SK-N-SH (cell line): ENCODE measurements around the gene GALNT13. TPM values are rescaled to one million over a fixed set of nuclear protein-coding genes. Genes with fewer than 3 reads are reported as not detected.

ENCODE experiments used
- CTCF ChIA-PET: fragments of 300-600, 350-600 bp; formaldehyde crosslinking; extraction: SDS; loops from one replicate; lab custom pipeline; 2021; lab: Yijun Ruan, JAX
- POLR2A ChIA-PET: fragments of 350-600 bp; sonication (Branson Sonifier 250); formaldehyde crosslinking; extraction: SDS; loops from one replicate; lab custom pipeline; 2020; ENCODE audit warnings: antibody characterized with exemption, inconsistent platforms; lab: Yijun Ruan, JAX
- DNase-seq: peaks from one replicate; pipeline ENCODE4 v3.0.0; 2012
- H2AFZ ChIP-seq: fragments of 200-600 bp; sonication (generic); 2 replicates; pipeline ENCODE4 v1.8.1; 2016; ENCODE audit warnings: antibody characterized with exemption, mild to moderate bottlenecking, low read depth
- H3F3A ChIP-seq: fragments of 200-600 bp; sonication (generic); replicated peaks from 2 replicates; pipeline ENCODE3; 2016; ENCODE audit warnings: antibody characterized with exemption, mild to moderate bottlenecking; ENCODE audit not compliant: insufficient read depth
- H3K27ac ChIP-seq, 2 experiments: fragments of 200-500 bp in 1 of 2; fragments of 200-600 bp in 1 of 2; sonication (Bioruptor generic) in 1 of 2; sonication (generic), shearing (Covaris generic) in 1 of 2; 2 replicates each; pipeline versions ENCODE4 v1.5.1 to v1.6.1; 2014 to 2016; ENCODE audit warnings: low read depth in 2 of 2, inconsistent platforms in 1 of 2, low read length in 1 of 2, mild to moderate bottlenecking in 1 of 2, mixed read lengths in 1 of 2
- H3K27me3 ChIP-seq: fragments of 200-600 bp; sonication (generic), shearing (Covaris generic); 2 replicates; pipeline ENCODE4 v1.6.1; 2016; ENCODE audit warnings: mixed run types; ENCODE audit not compliant: insufficient read depth
- H3K36me3 ChIP-seq, 2 experiments: fragments of 200-500 bp in 1 of 2; fragments of 200-600 bp in 1 of 2; sonication (Bioruptor generic) in 1 of 2; sonication (generic) in 1 of 2; replicated peaks in 1 of 2; 2 replicates each; pipeline versions ENCODE3 to v1.5.1; 2014 to 2016; ENCODE audit warnings: low read length in 1 of 2, mild to moderate bottlenecking in 1 of 2; ENCODE audit not compliant: insufficient read depth in 2 of 2, control insufficient read depth in 1 of 2
- H3K4me1 ChIP-seq, 2 experiments: fragments of 200-500 bp in 1 of 2; fragments of 200-600 bp in 1 of 2; sonication (Bioruptor generic) in 1 of 2; sonication (generic), shearing (Covaris generic) in 1 of 2; 2 replicates each; pipeline versions ENCODE4 v1.5.1 to v1.6.1; 2014 to 2016; ENCODE audit warnings: low read depth in 1 of 2, low read length in 1 of 2, mixed run types in 1 of 2; ENCODE audit not compliant: insufficient read depth in 2 of 2, control insufficient read depth in 1 of 2
- H3K4me2 ChIP-seq: fragments of 200-600 bp; sonication (generic), shearing (Covaris generic); 2 replicates; pipeline ENCODE4 v1.6.1; 2017; ENCODE audit warnings: mixed run types
- H3K4me3 ChIP-seq, 2 experiments: fragments of 200-500 bp in 1 of 2; fragments of 200-600 bp in 1 of 2; sonication (Bioruptor generic) in 1 of 2; sonication (generic), shearing (Covaris generic) in 1 of 2; 2 replicates each; pipeline versions ENCODE4 v1.5.1 to v1.8.1; 2014 to 2016; ENCODE audit warnings: low read depth in 2 of 2, inconsistent platforms in 1 of 2, low read length in 1 of 2, mild to moderate bottlenecking in 1 of 2, mixed read lengths in 1 of 2, moderate library complexity in 1 of 2
- H3K79me2 ChIP-seq: fragments of 200-600 bp; sonication (generic); 2 replicates; pipeline ENCODE4 v1.8.1; 2017; ENCODE audit warnings: mild to moderate bottlenecking; ENCODE audit not compliant: insufficient read depth
- H3K9ac ChIP-seq: fragments of 200-600 bp; sonication (generic); 2 replicates; pipeline ENCODE4 v1.6.1; 2017; ENCODE audit warnings: mixed run types
- H3K9me2 ChIP-seq: fragments of 200-600 bp; sonication (generic); 2 replicates; pipeline ENCODE4 v1.6.1; 2017; ENCODE audit warnings: mixed run types
- H3K9me3 ChIP-seq: fragments of 200-600 bp; sonication (generic); 2 replicates; pipeline ENCODE4 v1.6.1; 2017; ENCODE audit warnings: mixed run types, mild to moderate bottlenecking, moderate library complexity
- H4K20me1 ChIP-seq: fragments of 200-600 bp; sonication (generic); 2 replicates; pipeline ENCODE4 v1.6.1; 2017; ENCODE audit warnings: mild to moderate bottlenecking, mixed run types; ENCODE audit not compliant: insufficient read depth
- EP300 ChIP-seq, 2 experiments: IDR thresholded peaks; 2 replicates each; pipeline versions ENCODE4 v1.4.0 to v1.6.1; 2012; ENCODE audit warnings: borderline replicate concordance in 1 of 2, low read depth in 1 of 2, low read length in 1 of 2
- FOXJ3 ChIP-seq: sonication (generic); formaldehyde crosslinking; IDR thresholded peaks from 2 replicates; pipeline ENCODE4 v1.5.1; 2020; ENCODE audit warnings: mild to moderate bottlenecking, missing genetic modification reagents
- JUND ChIP-seq: IDR thresholded peaks from 2 replicates; pipeline ENCODE4 v1.4.0; 2012
- NFIC ChIP-seq: IDR thresholded peaks from 2 replicates; pipeline ENCODE4 v1.4.0; 2012; ENCODE audit warnings: borderline replicate concordance
- POLR2AphosphoS5 ChIP-seq: IDR thresholded peaks from 2 replicates; pipeline ENCODE4 v1.6.1; 2012; ENCODE audit warnings: low read depth, low read length
- SIN3A ChIP-seq: IDR thresholded peaks from 2 replicates; pipeline ENCODE4 v1.6.1; 2012; ENCODE audit warnings: low read depth, mild to moderate bottlenecking, low read length, moderate library complexity, borderline replicate concordance
- SMC3 ChIP-seq: IDR thresholded peaks from 2 replicates; pipeline ENCODE4 v1.6.1; 2012; ENCODE audit warnings: low read depth, low read length, improper control_type of control experiment
- TAF1 ChIP-seq: IDR thresholded peaks from 2 replicates; pipeline ENCODE4 v1.6.1; 2012; ENCODE audit warnings: low read depth, mild to moderate bottlenecking, low read length, moderate library complexity, borderline replicate concordance
- TCF12 ChIP-seq: IDR thresholded peaks from 2 replicates; pipeline ENCODE4 v1.4.0; 2012
- WGBS: methylation state at CpG from one replicate; pipeline ENCODE4 v1.1.6; 2017; ENCODE audit warnings: low lambda C conversion rate; 5-methylcytosine and 5-hydroxymethylcytosine counted together
- polyA plus RNA-seq, 3 experiments: library from polyadenylated mRNA; depleted of rRNA; stranded (reverse); fragments of >200 nt; gene quantifications; 2 replicates each; pipeline ENCODE4 v1.2.3, GENCODE V29; 2012
- TF ChIP-seq, protein P1 (sequence below): IDR thresholded peaks from 2 replicates; pipeline ENCODE4 v1.4.0; 2012; ENCODE audit warnings: low read depth, borderline replicate concordance
- TF ChIP-seq, protein P2 (sequence below): IDR thresholded peaks from 2 replicates; pipeline ENCODE4 v1.6.1; 2012; ENCODE audit warnings: mild to moderate bottlenecking, low read depth, low read length, moderate library complexity
- TF ChIP-seq, protein P3 (sequence below): IDR thresholded peaks from 2 replicates; pipeline ENCODE4; 2012

The GALNT13 gene
- polyA plus RNA-seq, 1 of the 3 experiments (the other 2 are of a cell fraction), result 0.33 TPM

DNA sequence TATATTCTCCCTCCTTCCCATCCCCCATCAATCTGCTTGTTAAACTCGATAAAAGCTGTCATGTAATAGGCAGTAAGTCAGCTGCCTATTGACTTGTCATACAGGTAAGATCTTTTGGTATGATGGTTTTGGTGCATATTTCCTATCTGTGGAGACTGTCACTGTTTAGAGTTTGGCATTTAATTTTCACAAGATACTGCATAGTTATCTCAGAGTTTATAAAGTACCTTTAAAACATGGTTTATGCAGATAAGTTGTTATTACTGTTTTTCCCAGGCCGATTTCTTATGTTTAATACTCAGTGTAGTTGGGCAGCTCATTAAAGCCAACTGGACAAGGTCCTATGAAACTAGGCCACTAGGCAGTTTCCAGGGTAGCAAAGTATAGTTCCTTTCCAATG lies 222.1 kb downstream of the GALNT13 start:
- ChIA-PET CTCF (no interaction called here), POLR2A (no interaction called here)

DNA sequence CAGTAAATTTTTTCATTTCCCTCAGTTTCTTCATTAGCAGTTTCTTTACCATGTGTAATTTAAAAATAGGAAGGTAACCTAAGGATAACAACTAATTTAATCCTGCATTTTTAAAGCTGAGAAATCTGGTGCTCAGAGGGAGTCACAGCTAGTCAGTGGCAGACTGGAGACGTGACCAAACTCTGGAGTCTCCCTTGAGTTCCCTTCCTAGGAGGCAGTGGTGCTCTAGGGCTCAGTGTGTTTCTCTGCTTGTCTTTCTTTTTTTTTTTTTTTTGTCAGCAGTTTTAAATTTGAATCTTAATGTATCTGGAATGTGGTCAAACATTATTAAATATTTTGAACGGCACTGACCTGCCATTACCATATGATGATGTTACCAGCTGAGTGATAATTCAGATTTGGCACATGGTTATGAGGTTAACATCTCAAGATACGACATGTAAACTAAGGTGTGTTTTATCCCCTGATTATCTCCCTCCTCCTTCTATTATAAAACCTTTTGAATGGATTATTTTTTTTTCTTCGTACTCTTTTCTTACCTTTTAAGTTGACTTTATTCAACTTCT lies 226.2 kb downstream of the GALNT13 start:
- no peaks in the 10 kb centered on the region for H3K79me2 ChIP-seq
- WGBS, result 52% methylated on average over 4 of the region's 4 CpGs
- H3K9me3 ChIP-seq, result no peaks in the 10 kb centered on the region
- H3K9ac ChIP-seq, result no peak overlapping the region
- H3K27me3 ChIP-seq, result no peaks in the 10 kb centered on the region
- no peak overlapping the region for H3K4me2 ChIP-seq
- H3K4me3 ChIP-seq, result no peak overlapping the region
- no peaks in the 10 kb centered on the region for H3K36me3 ChIP-seq
- H3K4me1 ChIP-seq, result no peaks in the 10 kb centered on the region; a peak in 2 of 4 replicates
- POLR2A ChIA-PET, result no interaction called here
- H3F3A ChIP-seq, result no peaks in the 10 kb centered on the region
- TF ChIP-seq NFIC, result no peak
- no peak for TF ChIP-seq POLR2AphosphoS5
- no peak for TF ChIP-seq TCF12
- no peak for TF ChIP-seq SIN3A
- TF ChIP-seq SMC3, result no peak
- TF ChIP-seq, protein P1, sequence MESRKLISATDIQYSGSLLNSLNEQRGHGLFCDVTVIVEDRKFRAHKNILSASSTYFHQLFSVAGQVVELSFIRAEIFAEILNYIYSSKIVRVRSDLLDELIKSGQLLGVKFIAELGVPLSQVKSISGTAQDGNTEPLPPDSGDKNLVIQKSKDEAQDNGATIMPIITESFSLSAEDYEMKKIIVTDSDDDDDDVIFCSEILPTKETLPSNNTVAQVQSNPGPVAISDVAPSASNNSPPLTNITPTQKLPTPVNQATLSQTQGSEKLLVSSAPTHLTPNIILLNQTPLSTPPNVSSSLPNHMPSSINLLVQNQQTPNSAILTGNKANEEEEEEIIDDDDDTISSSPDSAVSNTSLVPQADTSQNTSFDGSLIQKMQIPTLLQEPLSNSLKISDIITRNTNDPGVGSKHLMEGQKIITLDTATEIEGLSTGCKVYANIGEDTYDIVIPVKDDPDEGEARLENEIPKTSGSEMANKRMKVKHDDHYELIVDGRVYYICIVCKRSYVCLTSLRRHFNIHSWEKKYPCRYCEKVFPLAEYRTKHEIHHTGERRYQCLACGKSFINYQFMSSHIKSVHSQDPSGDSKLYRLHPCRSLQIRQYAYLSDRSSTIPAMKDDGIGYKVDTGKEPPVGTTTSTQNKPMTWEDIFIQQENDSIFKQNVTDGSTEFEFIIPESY, result no peak
- TF ChIP-seq JUND, result no peak
- TF ChIP-seq FOXJ3 (CRISPR knock-in tag), result no peak
- TF ChIP-seq, protein P2, sequence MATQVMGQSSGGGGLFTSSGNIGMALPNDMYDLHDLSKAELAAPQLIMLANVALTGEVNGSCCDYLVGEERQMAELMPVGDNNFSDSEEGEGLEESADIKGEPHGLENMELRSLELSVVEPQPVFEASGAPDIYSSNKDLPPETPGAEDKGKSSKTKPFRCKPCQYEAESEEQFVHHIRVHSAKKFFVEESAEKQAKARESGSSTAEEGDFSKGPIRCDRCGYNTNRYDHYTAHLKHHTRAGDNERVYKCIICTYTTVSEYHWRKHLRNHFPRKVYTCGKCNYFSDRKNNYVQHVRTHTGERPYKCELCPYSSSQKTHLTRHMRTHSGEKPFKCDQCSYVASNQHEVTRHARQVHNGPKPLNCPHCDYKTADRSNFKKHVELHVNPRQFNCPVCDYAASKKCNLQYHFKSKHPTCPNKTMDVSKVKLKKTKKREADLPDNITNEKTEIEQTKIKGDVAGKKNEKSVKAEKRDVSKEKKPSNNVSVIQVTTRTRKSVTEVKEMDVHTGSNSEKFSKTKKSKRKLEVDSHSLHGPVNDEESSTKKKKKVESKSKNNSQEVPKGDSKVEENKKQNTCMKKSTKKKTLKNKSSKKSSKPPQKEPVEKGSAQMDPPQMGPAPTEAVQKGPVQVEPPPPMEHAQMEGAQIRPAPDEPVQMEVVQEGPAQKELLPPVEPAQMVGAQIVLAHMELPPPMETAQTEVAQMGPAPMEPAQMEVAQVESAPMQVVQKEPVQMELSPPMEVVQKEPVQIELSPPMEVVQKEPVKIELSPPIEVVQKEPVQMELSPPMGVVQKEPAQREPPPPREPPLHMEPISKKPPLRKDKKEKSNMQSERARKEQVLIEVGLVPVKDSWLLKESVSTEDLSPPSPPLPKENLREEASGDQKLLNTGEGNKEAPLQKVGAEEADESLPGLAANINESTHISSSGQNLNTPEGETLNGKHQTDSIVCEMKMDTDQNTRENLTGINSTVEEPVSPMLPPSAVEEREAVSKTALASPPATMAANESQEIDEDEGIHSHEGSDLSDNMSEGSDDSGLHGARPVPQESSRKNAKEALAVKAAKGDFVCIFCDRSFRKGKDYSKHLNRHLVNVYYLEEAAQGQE, result no peak
- TF ChIP-seq, protein P3, sequence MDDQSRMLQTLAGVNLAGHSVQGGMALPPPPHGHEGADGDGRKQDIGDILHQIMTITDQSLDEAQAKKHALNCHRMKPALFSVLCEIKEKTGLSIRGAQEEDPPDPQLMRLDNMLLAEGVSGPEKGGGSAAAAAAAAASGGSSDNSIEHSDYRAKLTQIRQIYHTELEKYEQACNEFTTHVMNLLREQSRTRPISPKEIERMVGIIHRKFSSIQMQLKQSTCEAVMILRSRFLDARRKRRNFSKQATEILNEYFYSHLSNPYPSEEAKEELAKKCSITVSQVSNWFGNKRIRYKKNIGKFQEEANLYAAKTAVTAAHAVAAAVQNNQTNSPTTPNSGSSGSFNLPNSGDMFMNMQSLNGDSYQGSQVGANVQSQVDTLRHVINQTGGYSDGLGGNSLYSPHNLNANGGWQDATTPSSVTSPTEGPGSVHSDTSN, result no peak
- TF ChIP-seq EP300 (IDR thresholded peaks at IDR 0.05; ENCODE audit: borderline replicate concordance in 1 of 2, low read depth in 1 of 2, low read length in 1 of 2), result no peak
- TF ChIP-seq, all 33 proteins: peak for 0
- DNase-seq, result no peak
- no peak overlapping the region for H3K27ac ChIP-seq
- CTCF ChIA-PET, result no interaction called here
- H3K9me2 ChIP-seq, result no peaks in the 10 kb centered on the region
- H2AFZ ChIP-seq, result no peak overlapping the region
- no peaks in the 10 kb centered on the region for H4K20me1 ChIP-seq

More for the DNA sequence above, 222.1 kb downstream of the GALNT13 start:
- Histone ChIP-seq H3K4me3 (no peak overlapping the region), H3K27ac (no peak overlapping the region), H3K9ac (no peak overlapping the region), H2AFZ (no peak overlapping the region), H3K27me3 (no peaks in the 10 kb centered on the region), H3K9me2 (no peaks in the 10 kb centered on the region), H3K4me1 (no peaks in the 10 kb centered on the region; a peak in 2 of 4 replicates), H3K9me3 (no peaks in the 10 kb centered on the region), H3K79me2 (no peaks in the 10 kb centered on the region), H3F3A (no peaks in the 10 kb centered on the region), H3K36me3 (no peaks in the 10 kb centered on the region), H3K4me2 (no peak overlapping the region), H4K20me1 (no peaks in the 10 kb centered on the region)
- 30% methylated on average over 2 of the region's 2 CpGs for WGBS
- DNase-seq, result no peak
- no peak for TF ChIP-seq SMC3
- no peak for TF ChIP-seq POLR2AphosphoS5
- TF ChIP-seq TAF1, result no peak
